GM10248 (cell line): ENCODE results near the gene BBIP1.

Experiments used
- CTCF ChIA-PET: fragments of 300-600 bp; sonication (Branson Sonifier 250); formaldehyde crosslinking; extraction: SDS; loops from one replicate; lab custom pipeline; 2021; ENCODE audit warnings: antibody characterized with exemption; lab: Yijun Ruan, JAX
- POLR2A ChIA-PET: fragments of 350-650 bp; sonication (Branson Sonifier 250); formaldehyde crosslinking; extraction: SDS; loops from one replicate; lab custom pipeline; 2020; ENCODE audit warnings: antibody characterized with exemption; lab: Yijun Ruan, JAX
- DNase-seq: peaks from one replicate; pipeline ENCODE4 v3.0.0; 2012; ENCODE audit errors: extremely low spot score
- TF ChIP-seq, protein P1 (sequence below): IDR thresholded peaks from 2 replicates; pipeline ENCODE4 v1.5.1; 2012; ENCODE audit warnings: mild to moderate bottlenecking, low read depth; ENCODE audit errors: extremely low read depth, missing control alignments, control extremely low read depth

Gene BBIP1

GRCh38 chr10:110859973-110860376 is 59.0 kb downstream of the BBIP1 start:
- ChIA-PET CTCF (interaction anchor here (0.9 to 6.8 kb wide), 7 partner anchors 10 to 57 kb away, joined by 3 to 58 read pairs (median 3); no protein-coding TSS in a partner anchor), POLR2A (interaction anchor here (1.5 to 3.3 kb wide), 3 partner anchors 11 to 59 kb away, joined by 4 to 20 read pairs (median 8); partner anchors contain the start of genes BBIP1, PDCD4 and SHOC2)
- TF ChIP-seq, protein P1, sequence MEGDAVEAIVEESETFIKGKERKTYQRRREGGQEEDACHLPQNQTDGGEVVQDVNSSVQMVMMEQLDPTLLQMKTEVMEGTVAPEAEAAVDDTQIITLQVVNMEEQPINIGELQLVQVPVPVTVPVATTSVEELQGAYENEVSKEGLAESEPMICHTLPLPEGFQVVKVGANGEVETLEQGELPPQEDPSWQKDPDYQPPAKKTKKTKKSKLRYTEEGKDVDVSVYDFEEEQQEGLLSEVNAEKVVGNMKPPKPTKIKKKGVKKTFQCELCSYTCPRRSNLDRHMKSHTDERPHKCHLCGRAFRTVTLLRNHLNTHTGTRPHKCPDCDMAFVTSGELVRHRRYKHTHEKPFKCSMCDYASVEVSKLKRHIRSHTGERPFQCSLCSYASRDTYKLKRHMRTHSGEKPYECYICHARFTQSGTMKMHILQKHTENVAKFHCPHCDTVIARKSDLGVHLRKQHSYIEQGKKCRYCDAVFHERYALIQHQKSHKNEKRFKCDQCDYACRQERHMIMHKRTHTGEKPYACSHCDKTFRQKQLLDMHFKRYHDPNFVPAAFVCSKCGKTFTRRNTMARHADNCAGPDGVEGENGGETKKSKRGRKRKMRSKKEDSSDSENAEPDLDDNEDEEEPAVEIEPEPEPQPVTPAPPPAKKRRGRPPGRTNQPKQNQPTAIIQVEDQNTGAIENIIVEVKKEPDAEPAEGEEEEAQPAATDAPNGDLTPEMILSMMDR = no peak
- no peak for DNase-seq

DNA sequence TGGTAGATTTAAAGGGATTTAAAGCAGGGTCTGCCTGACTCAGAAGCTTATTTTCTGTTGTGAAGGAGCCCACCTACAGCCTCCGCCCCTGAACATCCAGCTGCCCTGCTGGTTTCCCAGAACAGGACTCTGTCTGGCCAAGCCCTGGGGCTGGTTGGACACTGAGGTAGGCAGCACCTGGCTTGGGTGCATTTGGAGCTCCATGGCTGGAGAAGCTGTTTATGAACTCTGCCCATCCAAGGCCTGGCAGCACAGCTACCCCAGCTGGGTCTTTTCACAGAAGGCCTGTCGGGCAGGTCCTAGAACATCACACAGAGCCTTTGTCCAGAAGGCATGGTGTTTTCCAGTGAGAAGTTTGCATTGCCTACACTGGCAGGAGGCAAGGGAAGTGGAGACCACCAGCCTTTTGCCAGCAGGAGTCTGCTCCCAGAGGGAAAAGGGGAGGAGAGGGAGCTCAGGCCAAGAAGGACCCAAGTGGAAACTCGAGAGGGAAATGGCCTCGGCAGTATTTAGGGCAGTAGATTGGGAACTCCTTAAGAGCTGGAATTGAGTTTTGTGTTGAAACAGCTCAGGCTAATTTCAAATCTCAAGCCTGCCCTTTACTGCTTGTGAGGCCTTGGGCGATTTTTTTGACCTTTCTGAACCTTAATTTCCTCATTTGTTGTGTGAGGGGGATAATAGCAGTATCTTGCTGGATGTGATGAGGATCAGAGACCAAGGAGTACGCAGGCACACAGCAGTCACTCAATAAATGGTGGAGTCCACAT is 59.6 kb downstream of the BBIP1 start:
- ChIA-PET CTCF (interaction anchor here (0.9 to 6.8 kb wide), 10 partner anchors 8 to 57 kb away, joined by 3 to 58 read pairs (median 6); no protein-coding TSS in a partner anchor), POLR2A (interaction anchor here (1.5 to 3.3 kb wide), 3 partner anchors 12 to 60 kb away, joined by 4 to 20 read pairs (median 8); partner anchors contain the start of genes BBIP1, PDCD4 and SHOC2)
- DNase-seq = no peak
- TF ChIP-seq, protein P1 = no peak

- CTCF ChIA-PET = interaction anchor here (1.4 to 6.8 kb wide), 6 partner anchors 9 to 55 kb away, joined by 4 to 58 read pairs (median 7); no protein-coding TSS in a partner anchor
- POLR2A ChIA-PET = interaction anchor here (0.6 to 3.3 kb wide), 4 partner anchors 13 to 557 kb away, joined by 3 to 20 read pairs (median 6); partner anchors contain the start of gene PDCD4
- DNase-seq = no peak
- TF ChIP-seq, protein P1 = no peak
Measured at GRCh38 chr10:110858297-110858934, 60.6 kb downstream of the BBIP1 start.

GRCh38 chr10:110857265-110858171 is 61.5 kb downstream of the BBIP1 start:
- ChIA-PET CTCF (interaction anchor here (1.3 to 6.8 kb wide), 6 partner anchors 9 to 54 kb away, joined by 3 to 58 read pairs (median 6); no protein-coding TSS in a partner anchor), POLR2A (interaction anchor here (0.9 to 3.3 kb wide), 3 partner anchors 14 to 54 kb away, joined by 3 to 20 read pairs (median 8); partner anchors contain the start of gene PDCD4)
- DNase-seq = no peak
- TF ChIP-seq, protein P1 = no peak

- TF ChIP-seq, protein P1 = no peak
- ChIA-PET POLR2A (no interaction called here), CTCF (interaction anchor here (1.0 to 2.5 kb wide), 5 partner anchors 8 to 50 kb away, joined by 3 to 10 read pairs (median 4); no protein-coding TSS in a partner anchor)
- no peak for DNase-seq
Measured at GRCh38 chr10:110853921-110854605, 64.9 kb downstream of the BBIP1 start.
